ENCODE measurements around the gene PSRC1. TPM values are rescaled to one million over a fixed set of nuclear protein-coding genes. Genes with fewer than 3 reads are reported as not detected.

The PSRC1 gene
- total and polyA plus RNA-seq, 2 of the 8 experiments (the other 6 are each of a cell fraction or from before 2014, with no cell fraction given): 56.1 to 67.3 TPM

DNA sequence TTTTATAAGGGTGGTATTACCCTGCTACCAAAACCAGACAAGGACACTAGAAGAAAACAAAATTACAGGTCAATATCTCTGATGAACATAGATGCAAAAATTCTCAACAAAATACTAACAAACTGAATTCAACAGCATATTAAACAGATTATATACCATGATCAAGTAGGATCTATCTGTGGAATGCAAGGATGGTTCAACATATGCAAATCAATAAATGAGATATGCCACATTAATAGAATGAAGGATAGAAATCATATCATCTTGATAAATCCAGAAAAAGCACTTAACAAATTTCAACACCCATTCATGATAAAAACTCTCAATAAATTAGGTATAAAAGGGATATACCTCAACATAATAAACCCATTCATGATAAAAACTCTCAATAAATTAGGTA lies 48.2 kb upstream of the PSRC1 start (continued):
- TF ChIP-seq, protein P1, sequence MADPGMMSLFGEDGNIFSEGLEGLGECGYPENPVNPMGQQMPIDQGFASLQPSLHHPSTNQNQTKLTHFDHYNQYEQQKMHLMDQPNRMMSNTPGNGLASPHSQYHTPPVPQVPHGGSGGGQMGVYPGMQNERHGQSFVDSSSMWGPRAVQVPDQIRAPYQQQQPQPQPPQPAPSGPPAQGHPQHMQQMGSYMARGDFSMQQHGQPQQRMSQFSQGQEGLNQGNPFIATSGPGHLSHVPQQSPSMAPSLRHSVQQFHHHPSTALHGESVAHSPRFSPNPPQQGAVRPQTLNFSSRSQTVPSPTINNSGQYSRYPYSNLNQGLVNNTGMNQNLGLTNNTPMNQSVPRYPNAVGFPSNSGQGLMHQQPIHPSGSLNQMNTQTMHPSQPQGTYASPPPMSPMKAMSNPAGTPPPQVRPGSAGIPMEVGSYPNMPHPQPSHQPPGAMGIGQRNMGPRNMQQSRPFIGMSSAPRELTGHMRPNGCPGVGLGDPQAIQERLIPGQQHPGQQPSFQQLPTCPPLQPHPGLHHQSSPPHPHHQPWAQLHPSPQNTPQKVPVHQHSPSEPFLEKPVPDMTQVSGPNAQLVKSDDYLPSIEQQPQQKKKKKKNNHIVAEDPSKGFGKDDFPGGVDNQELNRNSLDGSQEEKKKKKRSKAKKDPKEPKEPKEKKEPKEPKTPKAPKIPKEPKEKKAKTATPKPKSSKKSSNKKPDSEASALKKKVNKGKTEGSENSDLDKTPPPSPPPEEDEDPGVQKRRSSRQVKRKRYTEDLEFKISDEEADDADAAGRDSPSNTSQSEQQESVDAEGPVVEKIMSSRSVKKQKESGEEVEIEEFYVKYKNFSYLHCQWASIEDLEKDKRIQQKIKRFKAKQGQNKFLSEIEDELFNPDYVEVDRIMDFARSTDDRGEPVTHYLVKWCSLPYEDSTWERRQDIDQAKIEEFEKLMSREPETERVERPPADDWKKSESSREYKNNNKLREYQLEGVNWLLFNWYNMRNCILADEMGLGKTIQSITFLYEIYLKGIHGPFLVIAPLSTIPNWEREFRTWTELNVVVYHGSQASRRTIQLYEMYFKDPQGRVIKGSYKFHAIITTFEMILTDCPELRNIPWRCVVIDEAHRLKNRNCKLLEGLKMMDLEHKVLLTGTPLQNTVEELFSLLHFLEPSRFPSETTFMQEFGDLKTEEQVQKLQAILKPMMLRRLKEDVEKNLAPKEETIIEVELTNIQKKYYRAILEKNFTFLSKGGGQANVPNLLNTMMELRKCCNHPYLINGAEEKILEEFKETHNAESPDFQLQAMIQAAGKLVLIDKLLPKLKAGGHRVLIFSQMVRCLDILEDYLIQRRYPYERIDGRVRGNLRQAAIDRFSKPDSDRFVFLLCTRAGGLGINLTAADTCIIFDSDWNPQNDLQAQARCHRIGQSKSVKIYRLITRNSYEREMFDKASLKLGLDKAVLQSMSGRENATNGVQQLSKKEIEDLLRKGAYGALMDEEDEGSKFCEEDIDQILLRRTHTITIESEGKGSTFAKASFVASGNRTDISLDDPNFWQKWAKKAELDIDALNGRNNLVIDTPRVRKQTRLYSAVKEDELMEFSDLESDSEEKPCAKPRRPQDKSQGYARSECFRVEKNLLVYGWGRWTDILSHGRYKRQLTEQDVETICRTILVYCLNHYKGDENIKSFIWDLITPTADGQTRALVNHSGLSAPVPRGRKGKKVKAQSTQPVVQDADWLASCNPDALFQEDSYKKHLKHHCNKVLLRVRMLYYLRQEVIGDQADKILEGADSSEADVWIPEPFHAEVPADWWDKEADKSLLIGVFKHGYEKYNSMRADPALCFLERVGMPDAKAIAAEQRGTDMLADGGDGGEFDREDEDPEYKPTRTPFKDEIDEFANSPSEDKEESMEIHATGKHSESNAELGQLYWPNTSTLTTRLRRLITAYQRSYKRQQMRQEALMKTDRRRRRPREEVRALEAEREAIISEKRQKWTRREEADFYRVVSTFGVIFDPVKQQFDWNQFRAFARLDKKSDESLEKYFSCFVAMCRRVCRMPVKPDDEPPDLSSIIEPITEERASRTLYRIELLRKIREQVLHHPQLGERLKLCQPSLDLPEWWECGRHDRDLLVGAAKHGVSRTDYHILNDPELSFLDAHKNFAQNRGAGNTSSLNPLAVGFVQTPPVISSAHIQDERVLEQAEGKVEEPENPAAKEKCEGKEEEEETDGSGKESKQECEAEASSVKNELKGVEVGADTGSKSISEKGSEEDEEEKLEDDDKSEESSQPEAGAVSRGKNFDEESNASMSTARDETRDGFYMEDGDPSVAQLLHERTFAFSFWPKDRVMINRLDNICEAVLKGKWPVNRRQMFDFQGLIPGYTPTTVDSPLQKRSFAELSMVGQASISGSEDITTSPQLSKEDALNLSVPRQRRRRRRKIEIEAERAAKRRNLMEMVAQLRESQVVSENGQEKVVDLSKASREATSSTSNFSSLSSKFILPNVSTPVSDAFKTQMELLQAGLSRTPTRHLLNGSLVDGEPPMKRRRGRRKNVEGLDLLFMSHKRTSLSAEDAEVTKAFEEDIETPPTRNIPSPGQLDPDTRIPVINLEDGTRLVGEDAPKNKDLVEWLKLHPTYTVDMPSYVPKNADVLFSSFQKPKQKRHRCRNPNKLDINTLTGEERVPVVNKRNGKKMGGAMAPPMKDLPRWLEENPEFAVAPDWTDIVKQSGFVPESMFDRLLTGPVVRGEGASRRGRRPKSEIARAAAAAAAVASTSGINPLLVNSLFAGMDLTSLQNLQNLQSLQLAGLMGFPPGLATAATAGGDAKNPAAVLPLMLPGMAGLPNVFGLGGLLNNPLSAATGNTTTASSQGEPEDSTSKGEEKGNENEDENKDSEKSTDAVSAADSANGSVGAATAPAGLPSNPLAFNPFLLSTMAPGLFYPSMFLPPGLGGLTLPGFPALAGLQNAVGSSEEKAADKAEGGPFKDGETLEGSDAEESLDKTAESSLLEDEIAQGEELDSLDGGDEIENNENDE (IDR thresholded peaks at IDR 0.05; ENCODE audit: insufficient replicate concordance, low read length): no peak
